Right atrium auricular region (tissue), 2 donors: Measurements from ENCODE around the gene ITPR2. TPM values are rescaled to one million over a fixed set of nuclear protein-coding genes. Genes with fewer than 3 reads are reported as not detected.
"Not testable (repeated sequence)": the region's sequence is repeated elsewhere in the genome, so short reads cannot be mapped to it uniquely, and the experiment has no call there.

ENCODE experiments used
- DNase-seq: peaks from one replicate; pipeline ENCODE4 v3.0.0-alpha.2; 2019; ENCODE audit warnings: low spot score
- H3K27ac ChIP-seq, 2 donors: fragments of 200-600 bp; sonication (generic); 1 replicate in 1 of 2; 2 replicates in 1 of 2; pipeline ENCODE4 v1.5.1; 2016 to 2019
- H3K27me3 ChIP-seq, 2 donors: fragments of 200-600 bp; sonication (generic); one replicate each; pipeline versions ENCODE4 v1.5.1 to v1.6.0; 2017 to 2019
- H3K36me3 ChIP-seq: fragments of 200-600 bp; sonication (generic); one replicate; pipeline ENCODE4 v1.5.1; 2016
- H3K4me1 ChIP-seq, 2 donors: fragments of 200-600 bp; sonication (generic); one replicate each; pipeline versions ENCODE4 v1.5.1 to v1.6.0; 2017 to 2019
- H3K4me3 ChIP-seq, 2 donors: fragments of 200-600 bp; sonication (generic); 1 replicate in 1 of 2; 2 replicates in 1 of 2; pipeline ENCODE4 v1.5.1; 2017 to 2019; ENCODE audit warnings: mild to moderate bottlenecking in 1 of 2, moderate library complexity in 1 of 2
- H3K9me3 ChIP-seq, 2 donors: fragments of 200-600 bp; sonication (generic); one replicate each; pipeline ENCODE4 v1.5.1; 2019
- CTCF ChIP-seq, 2 donors: fragments of 200-600 bp; sonication (generic); IDR thresholded peaks; one replicate each; pipeline ENCODE4 v1.5.1; 2019; ENCODE audit warnings: antibody characterized with exemption in 2 of 2
- total RNA-seq, 2 donors: library from RNA; depleted of rRNA; stranded (reverse); fragments of >200 nt; gene quantifications; one replicate each; pipeline ENCODE4 v1.1.0, GENCODE V29; 2016

The ITPR2 gene
- total RNA-seq, 2 donors from 2014 or later: 13.0 to 20.7 TPM

- no peak overlapping the region for H3K27ac ChIP-seq
- no peak for DNase-seq
- H3K4me3 ChIP-seq: no peak overlapping the region
- no peak for TF ChIP-seq CTCF (IDR thresholded peaks at IDR 0.05)
- no peaks in the 10 kb centered on the region for H3K9me3 ChIP-seq
- no peaks in the 10 kb centered on the region for H3K27me3 ChIP-seq
- peaks cover 0 to 8% of the 10 kb centered on the region in 2 donors for H3K4me1 ChIP-seq
- no peaks in the 10 kb centered on the region for H3K36me3 ChIP-seq
Observed at GRCh38 chr12:26441434-26441833, 391.6 kb downstream of the ITPR2 start.

DNA sequence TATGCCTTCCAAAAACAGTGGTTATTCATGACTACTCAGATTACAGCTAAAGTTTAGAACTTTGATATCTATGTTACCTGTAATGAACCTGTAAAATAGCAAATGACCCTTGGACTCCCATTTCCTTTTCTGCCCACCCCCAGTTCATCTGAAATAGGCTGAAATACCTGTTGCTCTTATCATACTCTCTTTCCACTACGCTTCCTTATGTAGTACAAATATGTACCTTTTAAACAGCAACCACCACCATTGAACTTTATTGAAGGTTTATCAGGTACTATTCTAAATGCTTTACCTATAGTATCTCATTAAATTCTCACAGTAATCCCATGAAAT, 398.0 kb downstream of the ITPR2 start:
- no peak for TF ChIP-seq CTCF (IDR thresholded peaks at IDR 0.05)

GRCh38 chr12:26434299-26435068, 398.5 kb downstream of the ITPR2 start:
- DNase-seq: no peak
- H3K36me3 ChIP-seq: no peaks in the 10 kb centered on the region
- H3K9me3 ChIP-seq: no peaks in the 10 kb centered on the region
- H3K4me3 ChIP-seq: no peak overlapping the region
- no peak overlapping the region for H3K27ac ChIP-seq
- no peaks in the 10 kb centered on the region for H3K27me3 ChIP-seq
- no peaks in the 10 kb centered on the region for H3K4me1 ChIP-seq
- TF ChIP-seq CTCF (IDR thresholded peaks at IDR 0.05): peak in 1 of 2 donors; percentile 78

More for the DNA sequence above, 398.0 kb downstream of the ITPR2 start:
- no peak for DNase-seq
- no peaks in the 10 kb centered on the region for H3K4me1 ChIP-seq
- no peak overlapping the region for H3K27ac ChIP-seq
- H3K4me3 ChIP-seq: no peak overlapping the region
- H3K9me3 ChIP-seq: no peaks in the 10 kb centered on the region
- H3K27me3 ChIP-seq: no peaks in the 10 kb centered on the region
- H3K36me3 ChIP-seq: no peaks in the 10 kb centered on the region

- not testable (repeated sequence) for H3K27me3 ChIP-seq, H3K4me1 ChIP-seq, DNase-seq, H3K9me3 ChIP-seq, H3K4me3 ChIP-seq, H3K27ac ChIP-seq, H3K36me3 ChIP-seq
Observed at GRCh38 chr12:26433701-26434100, 399.3 kb downstream of the ITPR2 start.

DNA sequence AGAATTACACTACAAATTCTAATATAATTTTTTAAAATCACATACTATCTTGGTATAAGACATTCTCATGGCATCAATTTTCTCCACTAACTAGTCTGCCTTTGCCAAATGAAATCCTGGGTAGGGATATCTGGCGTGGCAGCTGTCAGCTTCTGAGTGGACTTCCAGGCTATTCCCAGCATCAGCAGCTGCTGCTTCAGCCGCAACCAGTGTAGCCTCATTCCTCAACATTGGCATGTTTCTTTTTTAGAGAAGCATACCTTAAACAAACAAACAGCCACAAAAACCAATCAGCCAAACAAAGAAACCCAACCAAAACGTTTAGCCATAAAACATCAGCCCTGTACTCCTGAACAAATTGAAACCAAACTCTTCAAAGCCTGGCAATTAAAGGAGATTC, 401.8 kb downstream of the ITPR2 start:
- Histone ChIP-seq H3K36me3 (no peaks in the 10 kb centered on the region), H3K4me3 (no peak overlapping the region), H3K9me3 (no peaks in the 10 kb centered on the region), H3K4me1 (no peaks in the 10 kb centered on the region), H3K27ac (no peak overlapping the region), H3K27me3 (no peaks in the 10 kb centered on the region)
- TF ChIP-seq CTCF (IDR thresholded peaks at IDR 0.05): no peak
- DNase-seq: no peak

DNA sequence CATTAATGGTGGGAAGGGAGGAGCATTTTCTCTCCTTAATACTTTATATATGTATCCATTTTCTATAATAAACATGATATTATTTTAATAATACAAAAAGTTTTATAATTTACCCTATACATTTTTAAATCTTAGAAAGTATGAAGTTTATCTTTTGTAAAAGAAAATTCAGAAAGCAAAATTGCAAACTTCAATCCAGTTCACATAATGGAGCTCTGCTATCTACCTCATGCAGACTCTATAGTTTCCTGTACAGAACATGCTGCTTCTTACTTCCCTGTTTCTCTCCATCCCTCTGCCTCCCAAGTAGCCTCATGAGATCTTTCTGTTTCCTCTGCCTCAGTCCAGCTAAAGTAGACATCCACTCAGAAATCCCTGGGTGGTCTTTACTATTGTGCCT, 402.4 kb downstream of the ITPR2 start:
- not testable (repeated sequence) for H3K36me3 ChIP-seq, H3K4me3 ChIP-seq, H3K9me3 ChIP-seq, H3K27ac ChIP-seq, H3K27me3 ChIP-seq, H3K4me1 ChIP-seq, DNase-seq

DNA sequence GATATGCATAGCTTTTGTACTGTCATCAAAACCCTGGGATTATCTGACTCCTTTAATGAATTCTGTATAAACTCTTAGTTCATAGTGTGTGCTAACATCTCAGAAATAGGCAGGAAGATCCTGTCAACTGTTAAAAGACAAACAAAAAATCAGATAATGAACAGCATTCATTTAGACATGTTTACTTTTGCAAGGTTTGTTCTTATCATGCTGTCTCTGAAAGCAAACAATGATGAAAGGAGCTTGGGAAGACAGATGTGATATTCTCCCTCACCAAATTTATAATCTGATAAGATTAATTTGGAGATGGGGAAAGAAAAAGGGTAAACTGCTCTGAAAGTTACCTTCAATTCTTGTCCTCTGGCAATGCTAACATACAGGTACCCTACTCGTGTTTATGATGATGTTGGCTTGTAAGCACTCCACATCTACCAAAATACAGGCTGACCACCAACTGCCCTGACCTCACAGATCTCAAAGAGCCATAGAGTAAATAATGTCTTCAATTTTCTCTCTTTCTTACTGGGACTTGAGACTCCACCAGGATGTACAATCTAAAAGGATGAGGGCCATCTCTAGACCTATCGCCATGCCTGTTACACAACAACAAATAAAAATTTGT, 403.8 kb downstream of the ITPR2 start:
- Histone ChIP-seq H3K4me3 (no peak overlapping the region), H3K4me1 (no peaks in the 10 kb centered on the region), H3K27me3 (no peaks in the 10 kb centered on the region), H3K27ac (no peak overlapping the region), H3K9me3 (no peaks in the 10 kb centered on the region), H3K36me3 (no peaks in the 10 kb centered on the region)
- DNase-seq: no peak
- TF ChIP-seq CTCF (IDR thresholded peaks at IDR 0.05): no peak
